SK-N-SH treated with all-trans-retinoic acid at 6 μM for 48 hours (cell line): ENCODE results near the gene RAD51B.

Experiments used
- ATAC-seq: fragments of 200-7000 bp; cut with Tn5 transposase; 3 replicates; pipeline ENCODE4 v1.9.1; 2020; ENCODE audit warnings: mild to moderate bottlenecking, moderate library complexity
- ARNTL ChIP-seq: fragments of 450-650 bp; formaldehyde crosslinking; IDR thresholded peaks from 2 replicates; pipeline ENCODE4 v1.5.0; 2020; ENCODE audit warnings: low read depth, mild to moderate bottlenecking, moderate library complexity, borderline replicate concordance
- BACH2 ChIP-seq: fragments of 250-450 bp; sonication (Bioruptor Pico); IDR thresholded peaks from 2 replicates; pipeline ENCODE4 v1.9.0; 2021; ENCODE audit warnings: mild to moderate bottlenecking, borderline replicate concordance
- CSDC2 ChIP-seq: fragments of 250-450 bp; sonication (Bioruptor Pico); IDR thresholded peaks from 2 replicates; pipeline ENCODE4 v1.5.0; 2020; ENCODE audit warnings: mild to moderate bottlenecking, moderate library complexity
- CSRNP3 ChIP-seq: fragments of 250-450 bp; sonication (Bioruptor Pico); IDR thresholded peaks from 2 replicates; pipeline ENCODE4 v1.5.1; 2021; ENCODE audit warnings: mild to moderate bottlenecking, moderate library complexity
- GLIS3 ChIP-seq: fragments of 250-450 bp; sonication (Bioruptor Pico); IDR thresholded peaks from 2 replicates; pipeline ENCODE4 v1.5.0; 2020; ENCODE audit warnings: mild to moderate bottlenecking, moderate library complexity
- ISL1 ChIP-seq: fragments of 250-450 bp; sonication (Bioruptor Pico); IDR thresholded peaks from 2 replicates; pipeline ENCODE4 v2.1.2; 2022; ENCODE audit warnings: mild to moderate bottlenecking, moderate library complexity
- OSR1 ChIP-seq: fragments of 250-450 bp; sonication (Bioruptor Pico); IDR thresholded peaks from 2 replicates; pipeline ENCODE4 v1.8.0; 2022; ENCODE audit warnings: moderate library complexity, mild to moderate bottlenecking, inconsistent platforms
- PATZ1 ChIP-seq: fragments of 250-450 bp; sonication (Bioruptor Pico); IDR thresholded peaks from 2 replicates; pipeline ENCODE4 v1.8.0; 2020; ENCODE audit warnings: mild to moderate bottlenecking, moderate library complexity, borderline replicate concordance
- PPARA ChIP-seq: fragments of 250-450 bp; sonication (Bioruptor Pico); IDR thresholded peaks from 2 replicates; pipeline ENCODE4 v1.5.0; 2020; ENCODE audit warnings: mild to moderate bottlenecking, borderline replicate concordance
- RARB ChIP-seq: fragments of 250-450 bp; sonication (Bioruptor Pico); IDR thresholded peaks from 2 replicates; pipeline ENCODE4 v1.8.0; 2021; ENCODE audit warnings: mild to moderate bottlenecking, moderate library complexity
- SNAI2 ChIP-seq: fragments of 250-450 bp; sonication (Bioruptor Pico); IDR thresholded peaks from 2 replicates; pipeline ENCODE4 v1.5.0; 2020; ENCODE audit warnings: mild to moderate bottlenecking, moderate library complexity
- TCF4 ChIP-seq: fragments of 250-450 bp; sonication (Bioruptor Pico); IDR thresholded peaks from 2 replicates; pipeline ENCODE4 v1.8.0; 2021; ENCODE audit warnings: mild to moderate bottlenecking, moderate library complexity, borderline replicate concordance
- TOX ChIP-seq: fragments of 250-450 bp; sonication (Bioruptor Pico); IDR thresholded peaks from 2 replicates; pipeline ENCODE4 v1.8.0; 2021; ENCODE audit warnings: mild to moderate bottlenecking, moderate library complexity, borderline replicate concordance
- TSHZ2 ChIP-seq: fragments of 250-450 bp; sonication (Bioruptor Pico); IDR thresholded peaks from 2 replicates; pipeline ENCODE4 v1.5.0; 2020; ENCODE audit warnings: mild to moderate bottlenecking, moderate library complexity
- ZC3H10 ChIP-seq: fragments of 250-450 bp; sonication (Bioruptor Pico); IDR thresholded peaks from 2 replicates; pipeline ENCODE4 v1.5.1; 2021; ENCODE audit warnings: mild to moderate bottlenecking, moderate library complexity
- ZFP3 ChIP-seq: fragments of 250-450 bp; sonication (Bioruptor Pico); IDR thresholded peaks from 2 replicates; pipeline ENCODE4 v1.5.0; 2020; ENCODE audit warnings: mild to moderate bottlenecking, moderate library complexity
- ZFP30 ChIP-seq: fragments of 450-650 bp; formaldehyde crosslinking; IDR thresholded peaks from 2 replicates; pipeline ENCODE4 v1.5.0; 2022; ENCODE audit warnings: mild to moderate bottlenecking, moderate library complexity
- ZNF565 ChIP-seq: fragments of 450-650 bp; formaldehyde crosslinking; conservative IDR thresholded peaks from 2 replicates; pipeline ENCODE4 v1.5.0; 2020; ENCODE audit warnings: low read depth, mild to moderate bottlenecking, moderate library complexity
- ZNF70 ChIP-seq: fragments of 450-650 bp; formaldehyde crosslinking; IDR thresholded peaks from 2 replicates; pipeline ENCODE4 v1.5.0; 2020; ENCODE audit warnings: mild to moderate bottlenecking, moderate library complexity
- ZNF8 ChIP-seq: fragments of 450-650 bp; formaldehyde crosslinking; IDR thresholded peaks from 2 replicates; pipeline ENCODE4 v1.5.0; 2020; ENCODE audit warnings: mild to moderate bottlenecking, moderate library complexity
- TF ChIP-seq, protein P1 (sequence below): fragments of 250-450 bp; sonication (Bioruptor Pico); IDR thresholded peaks from 2 replicates; pipeline ENCODE4 v1.5.1; 2020; ENCODE audit warnings: low read depth, mild to moderate bottlenecking, moderate library complexity

The RAD51B gene

DNA sequence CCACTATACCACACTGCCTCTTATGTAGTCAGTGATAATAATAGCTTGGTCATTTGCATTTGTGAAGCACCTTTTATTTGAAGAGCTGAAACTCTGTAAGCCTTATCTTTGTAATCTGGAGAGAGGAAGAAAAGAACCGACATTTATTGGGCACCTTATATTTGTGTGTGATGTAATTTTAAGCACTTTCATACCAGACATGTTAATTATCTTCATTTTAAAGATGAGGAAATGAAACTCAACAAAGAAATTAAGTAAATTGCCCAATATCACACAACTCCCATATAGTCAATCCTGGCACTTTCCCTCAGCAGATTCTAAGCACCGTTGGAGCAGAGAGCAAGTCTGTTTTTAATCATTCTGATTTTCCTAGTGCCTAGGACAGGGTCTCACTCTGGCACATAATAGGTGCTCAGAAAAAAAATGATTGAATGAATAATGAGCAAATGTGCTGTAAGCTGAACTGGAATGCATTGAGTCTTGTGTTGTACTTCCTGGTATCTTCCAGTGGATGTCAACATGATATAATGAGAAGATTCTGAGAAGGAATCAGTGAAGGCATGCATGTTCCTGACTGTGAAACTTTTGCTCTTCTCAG is 554.4 kb downstream of the RAD51B start:
- no peak for ATAC-seq
- no peak for TF ChIP-seq CSRNP3 (CRISPR knock-in tag)
- TF ChIP-seq, all 23 proteins: peak for 0

DNA sequence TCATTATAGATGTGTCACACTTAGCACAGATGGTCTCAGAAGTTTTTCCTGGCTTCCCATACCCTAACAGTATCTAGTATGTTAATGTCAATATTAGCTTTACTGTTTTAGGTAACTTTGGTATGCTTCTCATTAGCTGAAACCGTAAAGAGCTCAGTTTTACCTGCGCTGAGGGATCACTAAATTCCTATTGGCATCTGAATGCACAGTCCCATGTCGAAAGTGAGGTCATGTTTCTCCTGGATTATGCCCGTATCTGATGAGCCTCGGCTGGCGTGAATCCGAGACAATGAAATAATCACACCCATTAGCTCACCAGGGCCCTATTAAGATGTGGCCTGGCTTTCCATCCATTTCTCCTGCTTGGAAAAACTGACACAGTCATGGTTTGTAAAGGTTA is 555.1 kb downstream of the RAD51B start:
- ATAC-seq: no peak
- TF ChIP-seq GLIS3 (CRISPR knock-in tag): no peak
- TF ChIP-seq ZFP30 (CRISPR knock-in tag): no peak
- TF ChIP-seq ZC3H10 (CRISPR knock-in tag): no peak
- TF ChIP-seq, protein P1, sequence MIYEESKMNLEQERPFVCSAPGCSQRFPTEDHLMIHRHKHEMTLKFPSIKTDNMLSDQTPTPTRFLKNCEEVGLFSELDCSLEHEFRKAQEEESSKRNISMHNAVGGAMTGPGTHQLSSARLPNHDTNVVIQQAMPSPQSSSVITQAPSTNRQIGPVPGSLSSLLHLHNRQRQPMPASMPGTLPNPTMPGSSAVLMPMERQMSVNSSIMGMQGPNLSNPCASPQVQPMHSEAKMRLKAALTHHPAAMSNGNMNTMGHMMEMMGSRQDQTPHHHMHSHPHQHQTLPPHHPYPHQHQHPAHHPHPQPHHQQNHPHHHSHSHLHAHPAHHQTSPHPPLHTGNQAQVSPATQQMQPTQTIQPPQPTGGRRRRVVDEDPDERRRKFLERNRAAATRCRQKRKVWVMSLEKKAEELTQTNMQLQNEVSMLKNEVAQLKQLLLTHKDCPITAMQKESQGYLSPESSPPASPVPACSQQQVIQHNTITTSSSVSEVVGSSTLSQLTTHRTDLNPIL (CRISPR knock-in tag): no peak
- TF ChIP-seq RARB (CRISPR knock-in tag): no peak
- TF ChIP-seq CSDC2 (CRISPR knock-in tag): no peak
- TF ChIP-seq ZNF565 (CRISPR knock-in tag): no peak
- no peak for TF ChIP-seq BACH2
- no peak for TF ChIP-seq ISL1
- TF ChIP-seq TSHZ2 (CRISPR knock-in tag): no peak
- TF ChIP-seq PPARA: no peak

DNA sequence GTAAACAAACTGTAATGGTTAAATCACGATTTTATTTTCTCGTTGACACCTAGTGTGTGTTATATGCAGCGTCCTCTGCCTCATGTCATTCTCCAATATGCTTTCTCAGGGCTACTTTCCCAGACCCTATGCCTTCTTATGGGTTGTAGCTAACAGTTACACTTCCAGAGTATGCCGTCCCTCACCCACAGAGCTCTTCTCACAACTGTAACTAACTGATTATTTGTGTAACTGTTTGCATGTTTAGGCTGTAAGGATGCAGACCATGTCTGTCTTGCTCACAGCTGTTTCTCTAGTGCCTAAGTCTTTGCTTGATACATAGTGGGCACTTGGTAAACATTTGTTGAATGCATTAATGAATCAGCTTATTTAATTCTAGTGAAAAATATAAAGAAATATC is 555.8 kb downstream of the RAD51B start:
- no peak for ATAC-seq
- TF ChIP-seq ZNF70 (CRISPR knock-in tag): no peak
- TF ChIP-seq ZNF8 (CRISPR knock-in tag): no peak

DNA sequence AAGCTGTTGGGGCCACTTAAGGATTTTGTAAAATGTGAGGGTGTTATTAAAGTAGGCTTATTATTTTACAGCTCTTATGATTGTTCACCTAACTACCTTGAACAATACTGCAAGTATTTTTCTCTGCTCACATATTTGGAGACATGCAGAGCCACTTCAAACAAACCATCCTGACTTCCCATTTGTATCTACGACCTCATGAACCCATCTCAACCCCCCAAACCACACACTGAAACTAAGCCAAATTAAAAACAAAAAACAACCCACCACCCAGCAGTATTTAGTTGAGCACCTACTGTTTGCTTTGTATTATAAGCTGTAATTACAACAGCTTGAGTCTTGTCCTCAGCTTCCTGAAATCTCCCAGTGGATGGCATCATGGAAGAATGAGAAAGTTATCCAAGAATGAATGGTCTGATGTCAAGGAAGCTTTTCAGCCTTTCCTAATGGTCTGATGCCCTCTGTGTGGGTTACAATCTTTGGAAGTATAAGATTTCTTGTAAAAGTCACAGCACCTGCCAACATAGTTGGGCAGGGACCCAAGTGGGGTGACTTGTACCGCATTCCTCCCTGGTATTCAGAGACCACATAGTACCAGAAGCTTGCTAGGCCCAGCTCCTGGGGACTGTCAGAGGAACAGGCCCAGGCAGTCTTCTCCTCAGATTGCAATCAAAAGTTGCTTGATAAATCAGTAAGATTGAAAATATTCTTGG is 556.6 kb downstream of the RAD51B start:
- no peak for ATAC-seq
- TF ChIP-seq ZC3H10 (CRISPR knock-in tag): no peak
- TF ChIP-seq BACH2: no peak
- TF ChIP-seq SNAI2 (CRISPR knock-in tag): no peak

GRCh38 chr14:68377006-68377405 is 557.4 kb downstream of the RAD51B start:
- no peak for TF ChIP-seq CSRNP3 (CRISPR knock-in tag)
- no peak for TF ChIP-seq CSDC2 (CRISPR knock-in tag)
- no peak for TF ChIP-seq BACH2
- no peak for TF ChIP-seq ZFP3 (CRISPR knock-in tag)
- TF ChIP-seq ZNF8 (CRISPR knock-in tag): no peak
- no peak for TF ChIP-seq TSHZ2 (CRISPR knock-in tag)
- no peak for TF ChIP-seq TCF4 (CRISPR knock-in tag)
- no peak for TF ChIP-seq SNAI2 (CRISPR knock-in tag)
- no peak for TF ChIP-seq PATZ1 (CRISPR knock-in tag)
- TF ChIP-seq PPARA: no peak
- TF ChIP-seq OSR1: no peak
- no peak for TF ChIP-seq ZNF70 (CRISPR knock-in tag)
- no peak for TF ChIP-seq GLIS3 (CRISPR knock-in tag)
- no peak for TF ChIP-seq ZNF565 (CRISPR knock-in tag)
- TF ChIP-seq TOX: no peak
- TF ChIP-seq ARNTL: no peak
- no peak for TF ChIP-seq ZC3H10 (CRISPR knock-in tag)
- no peak for TF ChIP-seq ISL1
- no peak for TF ChIP-seq RARB (CRISPR knock-in tag)
- TF ChIP-seq, all 23 proteins: peak for 0
- ATAC-seq: no peak
